GM18909 (cell line): ENCODE measurements around the gene ZNF653.
"Not testable (repeated sequence)": the region's sequence is repeated elsewhere in the genome, so short reads cannot be mapped to it uniquely, and the experiment has no call there.

Experiments used
- ATAC-seq: cut with Tn5 transposase; IDR thresholded peaks from one replicate; pipeline ENCODE4 v1.9.1; 2021; ENCODE audit warnings: mild to moderate bottlenecking; ENCODE audit not compliant: unreplicated experiment, poor library complexity

Gene ZNF653

DNA sequence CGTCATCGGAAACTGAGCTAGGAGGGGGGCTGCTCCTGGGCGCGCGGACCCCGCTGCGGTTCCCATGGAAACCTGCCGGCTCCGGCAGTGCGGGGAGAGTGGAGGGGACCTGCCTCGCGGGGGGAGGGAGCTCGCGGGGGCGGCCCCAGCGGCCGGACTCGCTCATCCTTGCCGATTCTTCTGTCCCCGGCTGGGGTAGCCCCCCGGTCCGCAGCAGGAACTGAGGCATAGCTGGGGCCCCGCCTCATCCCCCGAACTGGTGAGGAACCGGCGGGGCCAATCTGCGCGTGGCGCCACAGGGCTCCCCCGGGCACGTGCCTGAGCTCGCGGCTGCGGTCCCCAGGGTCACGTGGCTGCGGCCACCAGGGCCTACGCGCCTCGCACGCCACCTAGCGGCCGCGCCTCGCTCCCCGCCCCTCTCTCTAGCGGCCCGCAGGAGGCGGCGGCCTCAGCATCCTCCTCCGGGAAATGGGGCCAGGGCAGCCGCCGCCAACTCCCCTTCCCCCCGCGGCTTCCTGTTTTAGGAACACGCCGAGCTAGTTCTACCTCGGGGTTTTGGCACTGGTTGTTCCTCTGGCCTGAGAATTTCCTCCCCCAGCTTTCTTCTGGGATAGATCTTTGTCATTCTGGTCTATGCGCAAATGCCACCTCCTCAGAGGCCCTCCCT is 23.1 kb downstream of the ZNF653 start:
- peak; percentile 67 for ATAC-seq

GRCh38 chr19:11481534-11482383 is 23.9 kb downstream of the ZNF653 start:
- ATAC-seq: peak; percentile 64

GRCh38 chr19:11480715-11481533 is 24.7 kb downstream of the ZNF653 start, which contains the start of gene ELAVL3:
Gene ELAVL3, minus strand, starts transcription at chr19:11481046. Its CDS starts 438 bp downstream, at chr19:11480608.
- ATAC-seq: no peak

- ATAC-seq: no peak
These were observed 25.5 kb downstream of the ZNF653 start for GRCh38 chr19:11479898-11480714.

DNA sequence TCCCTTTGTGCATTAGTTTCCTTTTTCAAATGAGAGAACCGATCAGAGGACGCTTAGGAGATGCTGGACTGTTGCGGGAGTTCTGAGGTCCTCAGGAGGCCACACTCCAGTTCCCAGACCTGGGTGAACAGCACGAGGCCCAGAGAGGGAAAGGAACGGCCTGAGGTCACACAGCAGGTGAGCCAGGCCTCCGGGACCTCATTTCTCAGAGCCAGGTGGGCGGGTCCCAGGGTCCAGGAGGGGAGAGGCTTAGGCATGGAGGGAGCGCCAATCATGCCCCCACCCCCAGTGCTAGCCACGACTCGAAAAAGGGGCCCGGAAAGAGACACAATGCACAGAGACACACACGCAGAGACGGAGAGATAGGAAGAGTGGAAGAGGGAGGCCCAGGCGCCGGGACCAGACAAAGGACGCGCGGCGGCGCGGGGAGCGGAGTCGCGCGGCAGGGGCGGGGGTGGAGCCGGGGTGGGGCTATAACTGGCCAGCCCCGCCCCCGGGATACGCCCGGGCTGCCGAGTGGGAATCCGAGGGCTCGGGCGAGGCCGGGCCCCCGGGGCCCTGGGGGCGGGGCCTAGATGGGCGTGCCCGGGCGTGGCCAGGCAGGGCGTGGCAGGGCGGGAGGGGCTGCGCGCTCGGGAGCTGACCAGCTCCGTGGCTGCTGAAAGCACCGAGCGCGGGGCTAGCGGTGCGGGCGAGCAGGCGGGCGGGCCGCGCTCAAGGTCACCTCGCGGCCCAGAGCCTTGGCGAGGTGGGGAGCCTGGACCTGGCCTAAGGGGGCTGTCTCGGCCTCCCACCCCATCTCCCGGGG is 26.3 kb downstream of the ZNF653 start:
- no peak for ATAC-seq

- no peak for ATAC-seq
These were observed 27.2 kb downstream of the ZNF653 start for GRCh38 chr19:11478167-11479089.

DNA sequence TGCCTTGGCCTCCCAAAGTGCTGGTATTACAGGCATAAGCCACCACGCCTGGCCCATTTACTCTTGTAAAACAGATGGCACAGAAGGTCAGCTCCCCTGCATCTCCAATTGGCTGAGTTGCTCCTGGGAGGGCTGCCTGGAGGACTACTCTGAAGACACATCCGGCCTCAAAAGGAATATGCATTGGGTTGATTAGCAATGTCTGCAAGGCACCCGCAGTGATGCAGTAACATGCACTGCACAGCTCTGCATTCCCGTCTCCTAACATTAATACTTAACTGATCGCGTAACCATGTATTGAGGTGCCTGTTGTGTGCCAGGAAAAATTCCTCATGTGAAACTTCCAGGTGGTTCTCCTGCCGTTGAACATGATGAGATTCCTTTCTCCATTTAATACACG is 29.8 kb downstream of the ZNF653 start:
- no peak for ATAC-seq

GRCh38 chr19:11475343-11475742 is 30.3 kb downstream of the ZNF653 start:
- ATAC-seq: not testable (repeated sequence)

DNA sequence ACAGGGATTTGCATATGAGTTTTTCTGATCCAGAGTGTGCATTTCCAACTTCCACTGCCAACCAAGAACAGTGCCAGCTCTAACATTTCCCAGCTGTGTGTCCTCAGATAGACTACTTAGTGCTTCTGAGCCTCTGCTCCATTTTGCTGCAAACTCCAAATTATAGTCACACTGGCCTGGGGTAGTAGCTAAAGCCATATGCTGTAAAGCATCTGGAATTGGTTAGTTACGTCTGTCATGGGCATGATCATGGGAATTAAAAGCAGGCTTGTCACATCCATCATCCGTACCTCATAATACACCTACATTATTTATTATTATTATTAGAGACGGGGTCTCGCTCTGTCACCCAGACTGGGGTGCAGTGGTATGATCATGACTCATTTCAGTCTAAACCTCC is 31.9 kb downstream of the ZNF653 start:
- ATAC-seq: no peak

DNA sequence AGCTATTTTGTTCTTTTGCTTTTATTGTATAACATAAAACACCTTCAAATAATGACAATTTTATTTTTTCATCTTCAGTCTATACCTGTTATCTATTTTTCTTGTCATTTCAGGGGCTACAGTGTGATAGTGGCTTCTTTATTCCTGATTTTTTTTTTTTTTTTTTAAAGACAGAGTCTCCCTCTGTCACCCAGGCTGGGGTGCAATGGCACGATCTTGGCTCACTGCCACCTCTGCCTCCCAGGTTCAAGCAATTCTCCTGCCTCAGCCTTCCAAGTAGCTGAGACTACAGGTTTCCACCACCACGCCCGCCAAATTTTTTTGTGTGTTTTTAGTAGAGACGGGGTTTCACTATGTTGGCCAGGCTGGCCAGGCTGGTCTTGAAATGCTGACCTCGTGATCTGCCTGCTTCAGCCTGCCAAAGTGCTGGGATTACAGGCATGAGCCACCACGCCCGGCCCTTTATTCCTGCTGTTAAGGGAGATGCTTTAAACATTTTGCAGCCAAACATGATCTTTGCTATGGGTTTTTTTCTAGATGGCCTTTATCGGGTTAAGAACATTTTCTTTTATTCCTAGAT is 37.3 kb downstream of the ZNF653 start:
- not testable (repeated sequence) for ATAC-seq

DNA sequence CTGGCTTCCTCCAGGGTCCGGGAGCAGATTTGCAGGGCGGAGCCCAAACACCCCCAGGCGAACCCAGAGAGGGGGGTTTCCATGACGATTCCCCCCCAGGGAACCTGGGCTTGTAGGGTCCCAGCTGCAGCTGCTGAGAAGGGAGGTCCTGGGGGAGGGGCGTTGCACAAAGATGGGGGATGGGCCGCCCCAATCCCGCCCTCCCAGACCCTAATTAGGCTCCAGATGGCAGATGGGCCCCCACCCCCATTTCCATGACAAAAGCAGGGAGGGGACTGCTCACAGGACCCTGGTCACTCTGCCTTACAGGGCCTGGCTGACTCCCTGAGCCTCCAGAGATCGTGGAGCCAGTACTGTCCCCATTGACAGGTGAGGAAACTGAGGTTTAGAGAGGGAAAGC is 40.0 kb downstream of the ZNF653 start:
- ATAC-seq: no peak

DNA sequence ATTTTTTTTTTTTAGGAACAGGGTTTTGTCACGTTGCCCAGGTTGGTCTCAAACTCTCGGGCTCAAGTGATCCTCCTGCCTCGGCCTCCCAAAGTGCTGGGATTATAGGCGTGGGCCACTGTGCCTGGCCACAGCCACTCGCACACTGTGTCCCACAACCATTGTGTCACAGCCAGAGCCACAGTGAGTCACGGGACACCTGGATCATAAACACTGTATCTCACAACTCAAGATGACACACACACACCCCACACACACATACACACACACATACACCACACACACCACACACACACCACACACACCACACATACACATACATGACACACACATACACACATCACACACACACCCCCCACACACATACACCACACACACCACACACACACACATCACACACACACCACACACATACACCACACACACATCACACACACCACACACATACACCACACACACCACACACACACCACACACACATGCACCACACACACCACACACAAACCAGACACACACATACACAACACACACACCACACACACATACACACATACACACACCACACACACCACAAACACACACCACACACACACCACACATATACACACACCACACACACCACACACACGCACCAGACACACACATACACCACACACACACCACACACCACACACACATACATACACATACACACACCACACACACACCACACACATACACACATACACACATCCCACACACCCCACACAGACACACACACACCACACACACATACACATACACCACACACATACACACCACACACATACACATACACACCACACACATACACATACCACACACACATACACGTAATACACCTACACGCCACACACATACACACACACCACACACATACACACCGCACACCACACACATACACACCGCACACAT is 41.0 kb downstream of the ZNF653 start:
- ATAC-seq: no peak

GRCh38 chr19:11463391-11463790 is 42.2 kb downstream of the ZNF653 start:
- ATAC-seq: no peak

GRCh38 chr19:11461453-11461852 is 44.2 kb downstream of the ZNF653 start:
- no peak for ATAC-seq

GRCh38 chr19:11460207-11460606 is 45.4 kb downstream of the ZNF653 start:
- no peak for ATAC-seq

DNA sequence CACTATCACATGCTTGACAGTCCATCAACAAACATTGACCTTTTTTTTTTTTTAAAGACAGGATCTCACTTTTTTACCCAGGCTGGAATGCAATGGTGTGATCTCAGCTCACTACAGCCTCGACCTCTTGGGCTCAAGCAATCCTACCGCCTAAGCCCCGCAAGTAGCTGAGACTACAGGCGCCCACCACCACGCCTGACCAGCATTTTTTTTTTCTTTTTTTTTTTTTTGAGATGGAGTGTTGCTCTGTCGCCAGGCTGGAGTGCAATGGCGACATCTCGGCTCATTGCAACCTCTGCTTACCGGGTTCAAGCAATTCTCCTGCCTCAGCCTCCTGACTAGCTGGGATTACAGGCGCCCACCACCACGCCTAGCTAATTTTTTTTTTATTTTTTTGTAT is 46.7 kb downstream of the ZNF653 start:
- ATAC-seq: not testable (repeated sequence)
